Endothelial cell of umbilical vein (primary cell): ENCODE data around the gene JAKMIP3.

Source experiments
- CTCF ChIP-seq, 2 donors: IDR thresholded peaks; 1 replicate in 1 of 2; 2 replicates in 1 of 2; pipeline ENCODE4 v1.5.1; 2011; ENCODE audit warnings: low read length in 2 of 2, mild to moderate bottlenecking in 2 of 2, moderate library complexity in 2 of 2, control low read depth in 1 of 2, inconsistent platforms in 1 of 2, low read depth in 1 of 2; ENCODE audit not compliant: insufficient read depth in 1 of 2; ENCODE audit errors: extremely low read depth in 1 of 2
- EZH2 ChIP-seq: IDR thresholded peaks from 2 replicates; pipeline ENCODE4 v1.6.1; 2012; ENCODE audit warnings: borderline replicate concordance, low read depth, mild to moderate bottlenecking, moderate library complexity, low read length, inconsistent platforms; ENCODE audit not compliant: severe bottlenecking
- FOS ChIP-seq: IDR thresholded peaks from 2 replicates; pipeline ENCODE4 v1.6.1; 2011; ENCODE audit warnings: mild to moderate bottlenecking, low read length, moderate library complexity, borderline replicate concordance; ENCODE audit not compliant: insufficient read depth
- JUN ChIP-seq: IDR thresholded peaks from 2 replicates; pipeline ENCODE4 v1.6.1; 2011; ENCODE audit warnings: borderline replicate concordance, low read depth; ENCODE audit not compliant: insufficient read length, insufficient read depth
- MAX ChIP-seq: IDR thresholded peaks from 2 replicates; pipeline ENCODE4 v1.6.1; 2011; ENCODE audit not compliant: insufficient read depth, insufficient read length
- MYC ChIP-seq: IDR thresholded peaks from one replicate; pipeline ENCODE4 v1.6.1; 2011; ENCODE audit warnings: mild to moderate bottlenecking, low read depth, low read length
- POLR2A ChIP-seq: IDR thresholded peaks from 2 replicates; pipeline ENCODE4 v1.6.1; 2012; ENCODE audit warnings: low read depth, mild to moderate bottlenecking, control low read depth, low read length
- POLR2AphosphoS5 ChIP-seq: IDR thresholded peaks from 2 replicates; pipeline ENCODE4 v1.6.1; 2012; ENCODE audit warnings: low read depth, mild to moderate bottlenecking, control low read depth, low read length, moderate library complexity; ENCODE audit not compliant: insufficient read depth

DNA sequence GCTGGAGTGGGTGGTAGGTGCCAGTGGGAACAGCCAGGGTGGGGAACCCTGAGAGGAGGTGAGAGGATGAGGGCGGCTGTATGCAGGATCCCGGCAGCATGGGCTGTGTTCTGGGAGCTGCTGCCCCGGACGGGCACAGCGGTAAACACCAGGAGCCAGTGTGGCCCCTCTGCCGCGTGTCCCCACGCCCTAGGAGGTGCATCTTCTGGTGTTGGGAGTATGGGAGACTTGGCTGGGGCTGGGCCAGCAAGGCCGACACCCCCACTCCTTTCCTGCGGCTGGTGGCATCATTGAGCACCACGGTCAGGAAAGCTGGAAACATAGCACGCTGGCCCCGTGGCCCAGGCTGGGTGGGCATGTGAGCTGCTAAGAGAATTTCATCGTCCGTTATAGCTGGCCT is 24.4 kb upstream of the JAKMIP3 start:
- TF ChIP-seq CTCF (IDR thresholded peaks at IDR 0.05; ENCODE audit: extremely low read depth in 1 of 2, insufficient read depth in 1 of 2, low read depth in 1 of 2, low read length in 2 of 2) (no peak), EZH2 (no peak), POLR2AphosphoS5 (no peak), POLR2A (no peak), MAX (no peak), FOS (no peak), MYC (no peak), JUN (no peak)
